ENCODE data around the gene GRIN3A. TPM values are rescaled to one million over a fixed set of nuclear protein-coding genes. Genes with fewer than 3 reads are reported as not detected.

Gene GRIN3A
- total and polyA plus RNA-seq, 9 of the 15 experiments (the other 6 are each of a cell fraction or from before 2014, with no cell fraction given): 0.01 to 0.03 TPM; not detected in 7

DNA sequence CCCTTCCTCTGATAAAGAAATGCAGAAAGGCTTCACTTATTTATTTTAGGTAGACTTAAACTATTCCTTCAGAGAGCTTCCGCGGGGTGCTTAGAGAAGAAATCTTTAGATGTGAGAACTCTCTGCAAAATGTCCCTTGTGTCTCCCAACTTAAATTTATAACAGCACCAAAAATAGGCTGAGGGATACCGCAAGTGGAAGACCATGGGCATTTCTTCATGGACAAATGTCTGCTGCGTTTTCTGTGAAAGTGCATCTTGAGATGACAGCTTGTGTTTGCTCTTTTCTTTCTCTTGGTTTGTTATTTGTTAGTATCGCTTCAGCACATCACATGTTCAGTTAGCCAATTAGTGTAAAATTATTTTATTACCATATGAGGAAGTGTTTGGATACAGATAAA lies 15.3 kb upstream of the GRIN3A start (continued):
- TF ChIP-seq ZBTB9 (CRISPR knock-in tag; IDR thresholded peaks at IDR 0.05) (no peak), ELF1 (tag; IDR thresholded peaks at IDR 0.05) (no peak), SRSF7 (optimal IDR thresholded peaks at IDR 0.05; ENCODE audit: low read depth, low read length) (no peak), MXD1 (CRISPR knock-in tag; IDR thresholded peaks at IDR 0.05; ENCODE audit: borderline replicate concordance, poor library complexity, severe bottlenecking) (no peak)

GRCh38 chr9:101751895-101752294 lies 13.4 kb upstream of the GRIN3A start:
- no peaks in the 10 kb centered on the region for H3K9me1 ChIP-seq (ENCODE audit: control insufficient read depth, insufficient read depth, low read length)
- no peak overlapping the region for H3K4me3 ChIP-seq
- H4K20me1 ChIP-seq (replicated peaks; ENCODE audit: control insufficient read depth, insufficient read depth, low read length): no peaks in the 10 kb centered on the region
- intact Hi-C loops (cut with micrococcal nuclease) (no loop called here), in situ Hi-C loops (cut with MboI) (no loop called here)
- H3K27ac ChIP-seq (ENCODE audit: extremely low read depth, low read depth, low read length): no peak overlapping the region
- H3K27me3 ChIP-seq (ENCODE audit: control insufficient read depth in 2 of 2, insufficient read depth in 2 of 2, low read length in 2 of 2): no peaks in the 10 kb centered on the region
- no peak overlapping the region for H3K4me2 ChIP-seq (ENCODE audit: insufficient read depth, low read length)
- WGBS (ENCODE audit: insufficient coverage, low coverage, missing lambda C conversion rate): 0% methylated on average over 2 of the region's 2 CpGs
- BruUV-seq (replicated peaks): no TSS peak
- H3K36me3 ChIP-seq (ENCODE audit: control insufficient read depth, insufficient read depth, low read length): no peaks in the 10 kb centered on the region
- ChIA-PET CTCF (ENCODE audit: low intra/inter-chr PET ratio) (no interaction called here), POLR2A (no interaction called here)
- H3K9ac ChIP-seq (ENCODE audit: insufficient read depth in 1 of 2, low read depth in 2 of 2, low read length in 2 of 2): no peak overlapping the region
- H3K79me2 ChIP-seq (ENCODE audit: control insufficient read depth, insufficient read depth, low read length): no peaks in the 10 kb centered on the region
- FAIRE-seq: no peak
- H3K4me1 ChIP-seq (replicated peaks in 1 of 2; ENCODE audit: control insufficient read depth in 2 of 2, insufficient read depth in 2 of 2, low read length in 2 of 2): no peaks in the 10 kb centered on the region
- no peak overlapping the region for H2AFZ ChIP-seq (ENCODE audit: low read depth, low read length)
- no peaks in the 10 kb centered on the region for H3K9me3 ChIP-seq (replicated peaks; ENCODE audit: control insufficient read depth, insufficient read depth, low read depth, low read length)
- no peak for DNase-seq (ENCODE audit: extremely low read depth in 1 of 4, low spot score in 3 of 4)
- ATAC-seq: no peak
- TF ChIP-seq MYBL2 (IDR thresholded peaks at IDR 0.05; ENCODE audit: low read depth) (no peak), MYBL2 (CRISPR knock-in tag; IDR thresholded peaks at IDR 0.05; ENCODE audit: borderline replicate concordance) (no peak), HDGF (IDR thresholded peaks at IDR 0.05) (no peak), SMAD1 (IDR thresholded peaks at IDR 0.05; ENCODE audit: low read depth, low read length, partially characterized antibody) (no peak), FUS (optimal IDR thresholded peaks at IDR 0.05; ENCODE audit: low read depth, low read length) (no peak)
- TF ChIP-seq, protein P1, sequence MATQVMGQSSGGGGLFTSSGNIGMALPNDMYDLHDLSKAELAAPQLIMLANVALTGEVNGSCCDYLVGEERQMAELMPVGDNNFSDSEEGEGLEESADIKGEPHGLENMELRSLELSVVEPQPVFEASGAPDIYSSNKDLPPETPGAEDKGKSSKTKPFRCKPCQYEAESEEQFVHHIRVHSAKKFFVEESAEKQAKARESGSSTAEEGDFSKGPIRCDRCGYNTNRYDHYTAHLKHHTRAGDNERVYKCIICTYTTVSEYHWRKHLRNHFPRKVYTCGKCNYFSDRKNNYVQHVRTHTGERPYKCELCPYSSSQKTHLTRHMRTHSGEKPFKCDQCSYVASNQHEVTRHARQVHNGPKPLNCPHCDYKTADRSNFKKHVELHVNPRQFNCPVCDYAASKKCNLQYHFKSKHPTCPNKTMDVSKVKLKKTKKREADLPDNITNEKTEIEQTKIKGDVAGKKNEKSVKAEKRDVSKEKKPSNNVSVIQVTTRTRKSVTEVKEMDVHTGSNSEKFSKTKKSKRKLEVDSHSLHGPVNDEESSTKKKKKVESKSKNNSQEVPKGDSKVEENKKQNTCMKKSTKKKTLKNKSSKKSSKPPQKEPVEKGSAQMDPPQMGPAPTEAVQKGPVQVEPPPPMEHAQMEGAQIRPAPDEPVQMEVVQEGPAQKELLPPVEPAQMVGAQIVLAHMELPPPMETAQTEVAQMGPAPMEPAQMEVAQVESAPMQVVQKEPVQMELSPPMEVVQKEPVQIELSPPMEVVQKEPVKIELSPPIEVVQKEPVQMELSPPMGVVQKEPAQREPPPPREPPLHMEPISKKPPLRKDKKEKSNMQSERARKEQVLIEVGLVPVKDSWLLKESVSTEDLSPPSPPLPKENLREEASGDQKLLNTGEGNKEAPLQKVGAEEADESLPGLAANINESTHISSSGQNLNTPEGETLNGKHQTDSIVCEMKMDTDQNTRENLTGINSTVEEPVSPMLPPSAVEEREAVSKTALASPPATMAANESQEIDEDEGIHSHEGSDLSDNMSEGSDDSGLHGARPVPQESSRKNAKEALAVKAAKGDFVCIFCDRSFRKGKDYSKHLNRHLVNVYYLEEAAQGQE (IDR thresholded peaks at IDR 0.05; ENCODE audit: borderline replicate concordance): no peak
- TF ChIP-seq, protein P1 (CRISPR knock-in tag; IDR thresholded peaks at IDR 0.05; ENCODE audit: low read depth): no peak
